ENCODE data around the gene ZNF423. TPM values are rescaled to one million over a fixed set of nuclear protein-coding genes. Genes with fewer than 3 reads are reported as not detected.
"Not testable (repeated sequence)": the region's sequence is repeated elsewhere in the genome, so short reads cannot be mapped to it uniquely, and the experiment has no call there.

ZNF423 gene
- total RNA-seq, 1 donor from 2014 or later, result 0.05 TPM

GRCh38 chr16:49874613-49875237, 18.8 kb upstream of the ZNF423 start:
- intact Hi-C loops (cut with micrococcal nuclease), result loop anchor here (5.0 kb wide), 1 partner anchor 467 kb away; no protein-coding TSS in a partner anchor

- intact Hi-C loops (cut with micrococcal nuclease), result not testable (repeated sequence)
These were observed 15.9 kb upstream of the ZNF423 start for GRCh38 chr16:49871824-49872223.

DNA sequence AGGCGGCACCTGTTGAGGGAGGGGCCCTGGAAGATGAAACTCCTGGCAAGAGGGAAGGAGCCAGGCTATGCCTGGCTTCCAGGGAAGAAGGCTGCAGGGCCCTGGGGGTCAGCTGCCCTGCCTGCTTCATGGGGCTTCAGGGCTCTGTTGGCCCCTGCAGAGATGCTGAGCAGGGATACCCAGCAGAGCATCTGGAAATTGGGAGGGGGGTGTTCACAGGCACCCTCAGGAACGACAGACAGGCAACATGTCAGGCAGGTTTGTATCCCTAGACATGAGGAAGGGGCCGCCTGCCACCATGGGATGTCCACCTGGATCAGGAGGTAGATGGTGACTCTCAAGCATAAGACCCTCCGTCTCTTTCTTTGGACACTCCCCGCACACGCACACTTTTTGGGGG, 13.8 kb upstream of the ZNF423 start:
- intact Hi-C loops (cut with micrococcal nuclease), result no loop called here

DNA sequence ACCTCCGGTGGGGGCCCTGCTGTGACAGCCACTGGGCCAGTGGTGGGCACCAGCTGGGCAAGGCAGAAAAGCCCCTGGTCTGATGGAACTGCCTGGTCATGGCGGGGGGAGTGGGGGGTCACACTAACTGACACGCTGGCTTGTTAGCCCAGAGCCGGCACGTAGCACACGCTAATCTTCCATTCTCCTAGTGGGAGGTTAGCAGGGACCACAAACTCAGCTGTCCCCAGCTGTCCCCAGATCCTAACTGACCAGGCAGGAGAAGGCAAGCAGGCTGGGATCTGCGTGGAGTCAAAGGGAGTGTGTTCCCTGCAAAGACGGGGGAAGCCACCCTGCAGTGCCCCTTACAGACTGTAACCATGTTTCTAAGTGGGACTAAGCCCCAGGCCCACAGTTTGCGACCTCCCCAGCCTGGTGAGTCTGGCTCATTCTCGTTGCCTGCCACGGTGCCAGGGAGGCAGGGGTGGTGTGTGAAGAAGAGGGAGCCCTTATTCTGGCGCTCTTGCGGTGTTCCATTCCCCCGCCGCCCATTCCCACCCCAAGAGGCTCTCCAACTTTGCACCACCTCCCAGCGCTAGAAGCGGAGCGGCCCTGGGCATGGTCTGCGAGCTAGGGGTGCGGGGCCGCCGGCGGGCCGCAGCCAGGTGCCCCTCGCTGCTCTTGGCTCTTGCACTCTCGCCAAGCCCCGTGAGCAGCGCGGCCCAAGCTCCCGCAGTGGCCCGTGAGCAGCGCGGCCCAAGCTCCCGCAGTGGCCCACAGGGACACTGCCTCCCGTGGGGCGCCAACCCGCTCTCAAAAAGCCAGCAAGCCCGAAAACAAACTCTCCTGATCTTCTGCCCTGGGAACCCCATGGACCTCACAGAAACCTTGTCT, 12.1 kb upstream of the ZNF423 start:
- intact Hi-C loops (cut with micrococcal nuclease), result no loop called here

DNA sequence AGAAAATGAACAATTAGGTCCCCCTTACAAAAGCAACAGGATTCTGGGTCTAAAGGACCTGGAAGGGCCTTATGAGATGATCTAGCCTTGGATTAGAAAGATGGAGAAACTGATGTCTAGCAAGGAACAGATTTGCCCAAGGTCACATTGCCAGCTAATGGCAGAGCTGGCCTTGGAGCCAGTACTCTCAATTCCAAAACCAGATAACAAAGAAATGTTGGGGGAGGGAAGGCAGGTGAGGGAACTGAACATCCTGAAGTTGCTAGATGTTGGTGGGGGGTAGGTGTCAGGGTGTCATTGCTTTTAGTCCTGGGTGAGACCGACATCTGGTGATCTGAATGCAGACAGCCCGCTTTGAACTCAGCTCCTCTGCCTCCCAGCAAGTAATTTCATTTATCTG, 11.3 kb upstream of the ZNF423 start:
- intact Hi-C loops (cut with micrococcal nuclease), result no loop called here

- intact Hi-C loops (cut with micrococcal nuclease), result no loop called here
These were observed 10.7 kb upstream of the ZNF423 start for GRCh38 chr16:49866595-49867071.

DNA sequence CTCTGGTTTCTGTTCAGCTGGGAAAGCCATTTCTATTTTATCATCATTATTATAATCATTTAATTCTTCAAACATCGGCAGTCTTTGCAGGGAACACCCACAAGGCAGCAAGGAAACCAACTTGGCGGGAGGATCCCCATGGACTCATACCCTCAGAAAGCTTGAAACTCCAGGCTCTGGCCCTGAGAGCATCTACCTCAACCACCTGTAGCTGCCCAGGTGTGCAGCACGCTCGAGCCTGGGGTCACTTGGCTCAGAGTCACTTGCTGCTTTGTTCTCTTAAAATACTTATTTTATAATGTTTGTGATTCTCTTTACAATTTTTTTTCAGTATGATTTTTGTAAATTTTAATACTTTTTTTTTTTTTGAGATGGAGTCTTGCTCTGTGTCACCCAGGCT, 6.8 kb upstream of the ZNF423 start:
- intact Hi-C loops (cut with micrococcal nuclease), result no loop called here

GRCh38 chr16:49861299-49861698, 5.4 kb upstream of the ZNF423 start:
- intact Hi-C loops (cut with micrococcal nuclease), result no loop called here

- intact Hi-C loops (cut with micrococcal nuclease), result no loop called here
These were observed 4.7 kb upstream of the ZNF423 start for GRCh38 chr16:49860593-49860992.

- intact Hi-C loops (cut with micrococcal nuclease), result loop anchor here (5.0 to 10.0 kb wide), 3 partner anchors 293 to 686 kb away; partner anchors contain the start of genes NKD1 and TENT4B
These were observed 3.4 kb upstream of the ZNF423 start for GRCh38 chr16:49859125-49859811.

DNA sequence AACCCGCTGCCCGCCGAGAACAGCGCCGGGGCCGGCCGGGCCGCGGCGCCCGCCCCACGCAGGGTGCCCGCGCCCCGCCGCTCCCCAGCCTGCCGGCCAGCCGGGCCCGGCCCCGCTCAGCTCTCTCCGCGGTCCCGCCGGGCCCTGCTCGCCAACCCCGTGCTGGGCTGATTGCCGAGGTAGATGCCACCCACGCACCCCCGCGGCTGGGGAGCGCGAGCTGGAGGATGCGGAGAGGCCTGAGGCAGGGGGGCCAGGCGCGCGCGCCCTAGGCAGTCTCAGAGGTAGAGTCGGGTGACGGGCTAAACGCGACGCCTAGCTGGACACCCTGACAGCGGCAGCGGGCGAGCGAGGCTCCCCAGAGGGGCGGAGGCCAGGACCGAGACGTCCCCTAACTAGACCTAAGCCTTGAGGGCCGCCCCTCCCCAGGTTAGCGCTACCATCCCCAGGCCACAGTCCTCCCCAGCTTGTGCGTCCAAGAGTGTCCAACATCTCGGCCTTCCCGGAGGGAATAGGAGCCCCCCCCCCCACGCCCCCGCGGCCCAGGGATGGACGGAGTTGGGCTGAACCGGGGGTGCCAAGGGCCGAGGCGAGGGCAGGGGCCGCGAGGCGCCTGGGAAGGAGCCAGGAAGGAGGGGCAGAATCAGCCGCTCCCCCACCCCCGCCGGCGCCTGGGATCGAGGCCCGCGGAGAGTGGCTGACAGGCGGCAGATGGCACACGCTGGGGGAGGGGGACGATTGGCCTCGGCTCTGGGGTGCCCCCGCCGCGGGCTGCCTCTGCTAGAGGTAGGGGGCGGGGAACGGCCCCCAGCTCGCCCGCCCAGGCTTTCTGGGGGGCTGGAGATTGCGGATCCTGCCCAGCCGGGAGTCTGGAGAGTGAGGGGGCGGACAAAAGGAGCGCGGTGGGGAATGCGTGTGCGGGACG, 2.5 kb upstream of the ZNF423 start:
- intact Hi-C loops (cut with micrococcal nuclease), result loop anchor here (5.0 to 10.0 kb wide), 3 partner anchors 294 to 686 kb away; partner anchors contain the start of genes NKD1 and TENT4B

DNA sequence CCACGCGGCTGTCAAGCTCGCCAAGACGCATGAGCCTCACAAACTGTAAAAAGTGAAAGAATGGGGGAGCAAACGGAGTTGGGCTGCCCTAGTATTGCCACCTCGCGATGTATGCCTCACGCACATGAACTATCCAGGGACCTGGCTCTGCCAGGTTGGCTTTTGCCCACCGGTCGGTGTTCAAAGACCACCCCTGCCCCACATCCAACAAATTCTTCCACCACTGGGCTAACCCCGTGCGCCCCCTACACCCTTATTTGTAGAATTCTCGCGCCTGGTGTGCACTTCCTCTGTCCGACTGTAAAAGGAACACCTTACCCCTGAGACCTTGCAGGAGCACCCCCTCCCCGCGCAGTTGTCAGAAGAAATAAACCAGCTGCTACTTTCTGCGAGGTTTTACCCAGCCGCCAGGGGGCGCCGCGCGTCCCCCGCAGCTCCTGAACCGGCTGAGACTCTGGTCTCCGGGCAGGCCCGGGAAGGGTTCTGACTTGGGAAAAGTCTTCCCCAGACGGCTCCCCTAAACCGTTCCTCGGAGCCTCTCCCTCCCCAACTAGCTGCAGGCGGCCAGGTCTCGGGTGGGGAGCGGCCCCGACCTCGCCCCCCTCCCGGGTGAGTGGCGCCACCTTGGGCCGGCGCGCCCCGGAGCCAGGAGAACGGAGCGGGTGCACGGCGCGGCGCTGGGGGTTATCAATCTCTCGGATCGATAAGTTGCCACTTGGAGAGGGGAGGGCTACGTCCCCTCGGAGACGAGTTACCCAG, 1.7 kb upstream of the ZNF423 start:
- intact Hi-C loops (cut with micrococcal nuclease), result loop anchor here (2.0 to 10.0 kb wide), 4 partner anchors 19 to 687 kb away; partner anchors contain the start of genes NKD1 and TENT4B

- intact Hi-C loops (cut with micrococcal nuclease), result loop anchor here (2.0 to 10.0 kb wide), 4 partner anchors 20 to 688 kb away; partner anchors contain the start of genes NKD1 and TENT4B
These were observed 889 bp upstream of the ZNF423 start for GRCh38 chr16:49856672-49857330.

GRCh38 chr16:49855280-49855821, 561 bp downstream of the ZNF423 start:
- intact Hi-C loops (cut with micrococcal nuclease), result loop anchor here (5.0 to 10.0 kb wide), 3 partner anchors 297 to 689 kb away; partner anchors contain the start of genes NKD1 and TENT4B

DNA sequence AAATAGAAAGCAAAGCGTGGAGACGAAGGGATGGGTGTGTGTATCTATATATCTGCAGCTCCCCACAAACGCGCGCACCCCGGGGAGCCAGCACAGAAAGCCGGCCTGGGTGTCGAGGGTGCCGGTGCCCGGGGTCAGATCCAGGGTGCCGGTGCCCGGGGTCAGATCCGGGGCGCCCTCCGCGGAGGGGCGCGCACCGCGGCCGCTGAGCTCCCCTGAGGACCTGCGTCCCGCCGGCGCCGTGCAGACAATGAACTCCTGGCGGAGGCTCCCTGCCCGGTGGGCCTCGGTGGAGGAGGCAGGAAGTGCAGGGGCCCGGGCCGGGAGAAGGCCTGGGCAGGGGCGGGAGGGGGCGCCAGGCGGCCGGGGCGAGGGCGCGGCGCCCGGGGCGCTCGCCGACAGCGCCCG, 1.1 kb downstream of the ZNF423 start:
- intact Hi-C loops (cut with micrococcal nuclease), result loop anchor here (5.0 to 10.0 kb wide), 3 partner anchors 298 to 690 kb away; partner anchors contain the start of genes NKD1 and TENT4B

GRCh38 chr16:49854188-49854795, 1.6 kb downstream of the ZNF423 start:
- intact Hi-C loops (cut with micrococcal nuclease), result loop anchor here (10.0 kb wide), 2 partner anchors 409 to 691 kb away; partner anchors contain the start of gene NKD1

DNA sequence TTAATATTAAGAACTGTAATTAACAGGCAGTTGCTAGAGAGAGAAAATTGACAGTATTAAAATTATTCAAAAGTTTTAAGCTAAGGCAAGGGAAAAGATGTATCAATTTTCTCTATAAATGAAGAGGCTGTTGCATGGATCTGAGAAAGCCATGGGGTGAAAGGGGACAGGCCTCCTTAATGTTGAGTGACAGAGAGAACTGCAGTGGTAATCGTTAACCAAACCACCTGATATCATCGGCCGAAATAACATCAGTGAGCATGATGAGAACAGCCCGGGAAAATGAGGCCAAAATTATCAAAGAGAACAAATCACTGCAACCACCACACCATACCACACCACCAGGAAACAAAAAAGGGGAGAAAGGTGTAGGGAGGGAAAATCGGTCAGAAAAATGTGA, 3.6 kb downstream of the ZNF423 start:
- intact Hi-C loops (cut with micrococcal nuclease), result loop anchor here (10.0 kb wide), 2 partner anchors 407 to 693 kb away; partner anchors contain the start of gene NKD1

DNA sequence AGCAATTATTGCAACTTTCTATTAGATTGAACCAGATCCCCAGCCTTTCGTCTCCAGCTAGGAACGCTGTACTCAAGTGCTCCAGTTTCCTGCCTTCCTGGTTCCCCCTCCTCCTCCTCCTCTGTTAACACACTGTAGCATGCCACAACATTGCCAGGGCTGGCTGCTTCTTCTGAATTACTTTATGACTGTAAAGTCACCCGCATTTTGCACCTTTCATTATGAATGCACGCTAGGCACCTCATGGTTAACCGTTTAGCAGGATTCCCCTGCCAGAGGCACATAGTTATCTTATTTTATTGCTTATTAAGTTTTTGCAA, 4.5 kb downstream of the ZNF423 start:
- intact Hi-C loops (cut with micrococcal nuclease), result loop anchor here (10.0 kb wide), 2 partner anchors 407 to 693 kb away; partner anchors contain the start of gene NKD1

Data from T-helper 2 cell treated with Interferon-gamma antibody and Interleukin-4, amounts not matched to agents 100 ng/mL and 5 ng/mL, for 36 hours (primary cell).